HEK293 (cell line): Measurements from ENCODE around the gene SOX5.

Experiments used
- CTCF ChIP-seq: fragments of 450-650 bp; formaldehyde crosslinking; IDR thresholded peaks from 2 replicates; pipeline ENCODE4 v1.5.1; 2016; ENCODE audit warnings: missing biosample characterization, missing genetic modification characterization
- SP7 ChIP-seq: fragments of 450-650 bp; formaldehyde crosslinking; IDR thresholded peaks from 2 replicates; pipeline ENCODE4 v1.5.1; 2016; ENCODE audit warnings: missing biosample characterization, missing genetic modification characterization
- YY1 ChIP-seq: fragments of 450-650 bp; formaldehyde crosslinking; IDR thresholded peaks from 2 replicates; pipeline ENCODE4 v1.5.1; 2018; ENCODE audit warnings: missing biosample characterization, missing genetic modification characterization
- ZNF248 ChIP-seq: fragments of 450-650 bp; formaldehyde crosslinking; IDR thresholded peaks from 2 replicates; pipeline ENCODE4 v1.5.1; 2017; ENCODE audit warnings: missing biosample characterization, missing genetic modification characterization
- ZNF76 ChIP-seq: fragments of 450-650 bp; formaldehyde crosslinking; IDR thresholded peaks from 2 replicates; pipeline ENCODE4; 2016; ENCODE audit warnings: low read depth, missing biosample characterization, missing genetic modification characterization, borderline replicate concordance
- ZSCAN5A ChIP-seq: fragments of 450-650 bp; formaldehyde crosslinking; IDR thresholded peaks from 2 replicates; pipeline ENCODE4 v1.5.1; 2016; ENCODE audit warnings: missing biosample characterization, missing genetic modification characterization

GRCh38 chr12:23744696-23745095 lies 204.8 kb downstream of the SOX5 start:
- TF ChIP-seq ZNF248 (tag by site-specific recombination) (no peak), YY1 (tag by site-specific recombination) (no peak), ZSCAN5A (tag by site-specific recombination) (no peak), CTCF (tag by site-specific recombination) (no peak), ZNF76 (no peak), SP7 (tag by site-specific recombination) (no peak)
